Activated CD4-positive, alpha-beta T cell treated with anti-CD3 and anti-CD28 coated beads, Interleukin-2, amount 50 U/mL, for 4 hours (primary cell): ENCODE results near the gene TMEM161B.
"Not testable (repeated sequence)": the region's sequence is repeated elsewhere in the genome, so short reads cannot be mapped to it uniquely, and the experiment has no call there.

ENCODE experiments used
- DNase-seq, 2 experiments: peaks; one replicate each; pipeline ENCODE4 v3.0.0-alpha.2; 2020

Gene TMEM161B

DNA sequence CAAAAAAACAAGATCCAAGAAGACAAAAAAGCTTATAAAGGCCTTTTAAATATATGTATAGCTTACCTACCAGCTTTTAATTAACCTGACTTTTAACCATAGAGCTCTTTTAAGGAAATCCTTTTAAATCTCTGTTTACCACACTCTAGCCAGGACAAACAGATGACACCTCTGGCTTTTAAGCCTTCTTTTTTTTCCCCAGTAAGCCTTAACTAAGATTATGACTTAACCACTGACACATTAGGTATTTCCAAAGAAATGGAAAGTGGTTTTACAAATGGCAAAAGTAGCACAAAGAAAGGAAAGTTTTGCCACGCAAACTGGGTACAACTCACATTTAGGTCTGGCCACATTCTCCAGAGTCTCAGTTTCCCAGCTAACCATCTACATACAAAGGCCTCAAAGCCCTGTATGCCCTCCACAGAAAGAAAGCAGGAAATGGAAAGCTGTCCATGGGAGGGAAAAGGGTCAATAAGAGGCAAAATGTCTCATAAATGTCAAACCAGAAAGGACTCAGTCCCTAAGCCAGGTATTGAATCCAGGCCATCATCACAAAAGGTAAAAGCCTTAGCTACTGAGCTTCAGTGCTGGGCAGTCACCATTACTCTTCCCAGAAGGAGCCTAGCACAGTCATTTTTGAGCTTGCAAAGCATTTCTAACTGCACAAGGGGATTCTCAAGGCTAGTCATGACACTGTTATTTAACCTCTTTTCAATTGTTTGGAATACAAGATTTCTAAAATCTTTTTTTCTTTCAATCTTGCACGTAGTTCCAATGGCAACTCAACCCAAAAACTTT, 19.7 kb downstream of the TMEM161B start:
- DNase-seq, result no peak

GRCh38 chr5:88248094-88248493, 20.6 kb downstream of the TMEM161B start:
- no peak for DNase-seq

- no peak for DNase-seq
Measured at GRCh38 chr5:88245893-88246244, 22.8 kb downstream of the TMEM161B start.

- DNase-seq, result no peak
Measured at GRCh38 chr5:88245241-88245892, 23.3 kb downstream of the TMEM161B start.

DNA sequence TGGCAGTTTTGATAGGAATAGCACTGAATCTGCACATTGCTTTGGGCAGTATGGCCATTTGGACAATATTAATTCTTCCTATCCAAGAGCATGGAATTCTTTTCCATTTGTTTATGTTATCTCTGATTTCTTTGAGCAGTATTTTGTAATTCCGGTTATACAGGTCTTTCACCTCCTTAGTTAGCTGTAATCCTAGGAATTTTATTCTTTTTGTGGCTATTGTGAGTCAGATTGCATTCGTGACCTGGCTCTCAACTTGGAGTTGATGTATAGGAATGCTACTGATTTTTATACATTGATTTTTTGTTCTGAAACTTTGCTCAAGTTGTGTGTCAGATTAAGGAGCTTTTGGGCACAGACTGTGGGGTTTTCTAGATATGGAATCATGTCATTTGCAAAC, 24.0 kb downstream of the TMEM161B start:
- DNase-seq, result no peak

- not testable (repeated sequence) for DNase-seq
Measured at GRCh38 chr5:88243493-88243892, 25.2 kb downstream of the TMEM161B start.

- no peak for DNase-seq
Measured at GRCh38 chr5:88238732-88239131, 29.9 kb downstream of the TMEM161B start.

- no peak for DNase-seq
Measured at GRCh38 chr5:88236866-88237642, 31.6 kb downstream of the TMEM161B start.

GRCh38 chr5:88235828-88236227, 32.8 kb downstream of the TMEM161B start:
- DNase-seq, result no peak

GRCh38 chr5:88235346-88235745, 33.3 kb downstream of the TMEM161B start:
- no peak for DNase-seq

GRCh38 chr5:88230546-88231066, 38.0 kb downstream of the TMEM161B start:
- no peak for DNase-seq

DNA sequence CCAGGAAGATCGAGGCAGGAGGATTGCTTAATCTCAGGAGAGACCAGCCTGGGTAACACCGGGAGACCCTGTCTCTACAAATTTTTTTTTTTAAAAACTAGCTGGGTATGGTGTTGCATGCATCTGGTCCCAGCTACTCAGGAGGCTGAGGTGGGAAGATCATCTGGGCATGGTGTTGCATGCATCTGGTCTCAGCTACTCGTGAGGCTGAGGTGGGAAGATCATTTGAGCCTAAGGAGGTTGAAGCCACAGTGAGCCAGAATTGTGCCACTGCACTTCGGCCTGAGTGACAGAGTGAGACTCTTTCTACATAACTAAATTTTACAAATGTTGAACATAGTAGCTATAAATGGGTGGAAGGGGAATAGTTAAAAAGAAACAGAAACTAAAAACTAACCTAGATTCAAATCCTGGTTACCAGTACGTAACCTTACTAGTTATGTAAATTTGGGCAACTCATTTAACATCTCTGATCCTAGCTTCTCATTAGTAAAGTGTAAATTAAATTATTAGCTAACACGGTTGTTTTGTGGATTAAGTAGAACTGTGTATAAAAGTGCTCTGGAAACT, 41.7 kb downstream of the TMEM161B start:
- no peak for DNase-seq

GRCh38 chr5:88214655-88215054, 54.0 kb downstream of the TMEM161B start:
- DNase-seq, result no peak

DNA sequence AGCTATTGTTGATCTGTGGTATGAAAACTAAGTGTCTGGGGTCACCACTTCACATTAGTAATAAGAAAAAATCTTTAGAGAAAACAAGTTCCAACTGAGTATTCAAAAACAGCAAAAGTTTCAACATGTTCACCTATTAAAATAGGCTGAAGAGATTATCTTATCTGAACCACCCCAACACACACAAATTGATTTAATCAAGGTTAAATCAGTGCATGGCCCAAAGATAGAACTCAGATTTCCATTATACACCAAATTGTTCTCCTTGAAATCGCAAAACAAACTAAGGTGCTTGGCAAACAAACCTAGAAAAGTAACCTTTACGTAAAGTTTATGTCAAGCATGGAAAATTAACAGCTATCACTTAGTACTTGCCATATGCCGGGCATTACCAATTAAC, 61.1 kb downstream of the TMEM161B start:
- no peak for DNase-seq

- peak in 1 of 2 experiments; percentile 10 for DNase-seq
Measured at GRCh38 chr5:88203981-88204750, 64.5 kb downstream of the TMEM161B start.

DNA sequence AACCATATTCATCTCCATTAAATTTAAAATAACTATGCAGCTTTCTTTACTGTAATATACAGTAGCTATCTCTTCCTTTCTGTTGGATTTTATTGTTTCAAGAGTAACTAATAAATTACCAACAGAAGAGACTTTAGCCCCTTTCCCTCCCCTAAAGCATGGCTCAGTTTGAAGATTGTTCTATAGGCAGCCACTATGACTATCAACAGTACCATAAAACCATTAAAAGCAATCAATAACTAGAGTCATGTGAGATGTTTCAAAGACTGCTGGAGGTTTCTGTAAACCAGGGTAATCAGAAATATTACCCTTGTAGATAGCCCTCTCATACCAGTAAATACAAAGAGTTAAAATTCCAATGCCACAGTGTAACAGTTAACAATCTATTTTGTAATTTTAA, 73.0 kb downstream of the TMEM161B start:
- DNase-seq, result no peak

- no peak for DNase-seq
Measured at GRCh38 chr5:88193896-88194295, 74.7 kb downstream of the TMEM161B start.

GRCh38 chr5:88190106-88190834, 78.4 kb downstream of the TMEM161B start:
- peak; percentile 25 to 38 for DNase-seq

DNA sequence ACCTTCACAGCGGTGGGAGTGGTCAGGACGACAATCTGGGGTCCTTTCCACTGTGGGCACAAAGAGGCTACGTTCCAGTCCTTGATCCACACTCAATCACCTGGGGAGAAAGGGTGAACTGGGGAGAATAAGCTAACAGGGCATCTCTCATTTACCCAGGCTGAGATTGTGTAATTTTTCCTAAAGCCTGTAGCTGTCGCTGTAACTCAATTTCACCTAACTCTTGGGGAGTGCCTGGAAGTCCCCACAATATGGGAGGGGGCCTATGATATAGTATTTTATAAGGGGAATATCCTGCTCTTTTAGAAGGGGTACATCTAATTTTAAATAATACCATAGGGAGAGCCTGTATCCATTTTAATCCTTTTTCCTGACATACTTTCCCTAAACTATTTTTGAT, 79.2 kb downstream of the TMEM161B start:
- DNase-seq, result not testable (repeated sequence)

GRCh38 chr5:88188458-88189132, 80.0 kb downstream of the TMEM161B start:
- DNase-seq, result no peak

GRCh38 chr5:88183255-88183654, 85.4 kb downstream of the TMEM161B start:
- no peak for DNase-seq
